Spleen (tissue), 11 donors: ENCODE measurements around the gene SLC28A3. TPM values are rescaled to one million over a fixed set of nuclear protein-coding genes. Genes with fewer than 3 reads are reported as not detected.

ENCODE experiments used
- DNase-seq: peaks from one replicate; pipeline ENCODE4 v3.0.0-alpha.2; 2020
- H3K27ac ChIP-seq, 8 donors: fragments of 200-600 bp; sonication (generic) in 7 of 8; 1 replicate in 4 of 8; 2 replicates in 4 of 8; pipeline versions ENCODE4 v1.5.0 to v1.8.0; 2016 to 2021; ENCODE audit warnings: inconsistent platforms in 4 of 8, mild to moderate bottlenecking in 4 of 8, moderate library complexity in 1 of 8
- H3K27me3 ChIP-seq, 7 donors: fragments of 200-600 bp; sonication (generic) in 6 of 7; replicated peaks in 1 of 7; 1 replicate in 4 of 7; 2 replicates in 3 of 7; pipeline versions ENCODE4 v1.5.0 to v1.8.0; 2016 to 2021; ENCODE audit warnings: inconsistent platforms in 3 of 7, mild to moderate bottlenecking in 1 of 7
- H3K36me3 ChIP-seq, 6 donors: fragments of 200-600 bp; sonication (generic) in 5 of 6; 1 replicate in 4 of 6; 2 replicates in 2 of 6; pipeline versions ENCODE4 v1.5.0 to v1.8.0; 2016 to 2021; ENCODE audit warnings: inconsistent platforms in 2 of 6
- H3K4me1 ChIP-seq, 6 donors: fragments of 200-600 bp; sonication (generic) in 5 of 6; 1 replicate in 3 of 6; 2 replicates in 3 of 6; pipeline versions ENCODE4 v1.5.0 to v1.8.0; 2016 to 2021; ENCODE audit warnings: inconsistent platforms in 3 of 6
- H3K4me3 ChIP-seq, 8 donors: fragments of 200-600 bp; sonication (generic) in 7 of 8; 1 replicate in 4 of 8; 2 replicates in 4 of 8; pipeline versions ENCODE4 v1.5.0 to v1.8.0; 2016 to 2021; ENCODE audit warnings: inconsistent platforms in 4 of 8, mild to moderate bottlenecking in 4 of 8, moderate library complexity in 2 of 8
- H3K9me3 ChIP-seq, 8 donors: fragments of 200-600 bp; sonication (generic) in 7 of 8; 1 replicate in 4 of 8; 2 replicates in 4 of 8; pipeline versions ENCODE4 v1.5.0 to v1.8.0; 2016 to 2021; ENCODE audit warnings: inconsistent platforms in 4 of 8
- CTCF ChIP-seq, 11 experiments: fragments of 200-600 bp in 7 of 11; fragments of 450-650 bp in 4 of 11; sonication (generic) in 4 of 11; IDR thresholded peaks in 8 of 11; conservative IDR thresholded peaks in 3 of 11; 1 replicate in 7 of 11; 2 replicates in 4 of 11; pipeline versions ENCODE4 v1.4.0 to v1.8.0; 2016 to 2021; ENCODE audit warnings: antibody characterized with exemption in 11 of 11, inconsistent platforms in 4 of 11, mild to moderate bottlenecking in 1 of 11
- POLR2A ChIP-seq, 3 donors: fragments of 450-650 bp; IDR thresholded peaks; one replicate each; pipeline ENCODE4 v1.5.1; 2017; ENCODE audit warnings: antibody characterized with exemption in 3 of 3, mild to moderate bottlenecking in 1 of 3
- POLR2AphosphoS5 ChIP-seq, 3 donors: sonication (generic); formaldehyde crosslinking; IDR thresholded peaks; one replicate each; pipeline ENCODE4 v1.5.1; 2017; ENCODE audit warnings: antibody characterized with exemption in 3 of 3
- WGBS, 5 donors: extraction: QIAGEN DNeasy Blood & Tissue Kit in 3 of 5; methylation state at CpG; one replicate each; pipeline versions ENCODE4 v1.1.5 to v1.1.7; 2013 to 2018; 5-methylcytosine and 5-hydroxymethylcytosine counted together
- intact Hi-C: fragments of 100-400 bp; cut with DNase I; formaldehyde crosslinking; loops from one replicate; pipeline ENCODE4 v1.15.0; 2023; ENCODE audit warnings: low total_unique reads
- polyA plus RNA-seq, 3 donors: library from polyadenylated mRNA; stranded (reverse); fragments of 200-250 nt; gene quantifications; one replicate each; pipeline ENCODE4 v1.2.1, GENCODE V29; 2013
- total RNA-seq, 7 donors: library from RNA; depleted of rRNA in 3 of 7; stranded (reverse); fragments of >200 nt in 3 of 7; fragmentation: NEBNext Ultra II Directional in 4 of 7; extraction: Animal tissue kit (Norgen Biotek cat#: 25700) in 4 of 7; gene quantifications; one replicate each; pipeline versions ENCODE4 v1.1.0 to v1.2.1, GENCODE V29; 2016 to 2021
- donor health status: healthy with polysubstance abuse.
- donor health status: DM: no; HTN: no; CAD: no; lungs with moderate emphysema.
- donor health status: DM: no; HTN: no; CAD: no.
- donor health status: Bipolar disorder and iron deficiency.
- donor health status: healthy.
- donor health status: DM: no; HTN: no; CAD: no.
- donor health status: DM: yes; HTN: yes; CAD: no.

The SLC28A3 gene
- total and polyA plus RNA-seq, 10 donors: 0.06 to 1.2 (median 0.57) TPM; not detected in 1

GRCh38 chr9:84379740-84380139, 39.2 kb upstream of the SLC28A3 start:
- DNase-seq: no peak
- Histone ChIP-seq H3K9me3 (no peaks in the 10 kb centered on the region), H3K4me3 (no peak overlapping the region), H3K4me1 (no peaks in the 10 kb centered on the region), H3K27ac (no peak overlapping the region), H3K27me3 (no peaks in the 10 kb centered on the region), H3K36me3 (no peaks in the 10 kb centered on the region)
- intact Hi-C loops: no loop called here
- TF ChIP-seq CTCF (IDR thresholded peaks at IDR 0.05 in 8 of 11, conservative IDR thresholded peaks at IDR 0.05 in 3 of 11) (no peak), POLR2A (IDR thresholded peaks at IDR 0.05) (no peak), POLR2AphosphoS5 (IDR thresholded peaks at IDR 0.05) (no peak)

DNA sequence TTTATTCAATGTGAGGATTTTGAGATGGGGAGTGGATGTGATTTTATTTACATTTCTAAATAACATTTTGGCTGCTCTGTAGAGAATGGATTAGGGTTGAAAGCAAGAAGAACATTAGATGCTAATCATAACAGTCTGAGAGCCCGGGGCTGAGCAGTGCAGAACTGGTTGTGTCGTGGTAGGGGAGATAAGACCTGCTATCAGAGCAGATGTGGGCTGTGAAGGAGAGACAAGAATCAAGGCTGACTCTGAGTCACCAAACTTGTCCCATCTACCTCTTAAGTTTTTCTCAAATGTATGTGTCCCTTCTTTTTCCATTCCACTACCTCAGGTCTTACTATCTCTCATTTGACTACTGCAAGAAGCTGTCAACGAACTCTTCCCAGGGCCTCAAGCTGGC, 35.4 kb upstream of the SLC28A3 start:
- WGBS, 5 donors: 55 to 87% (median 75%) methylated on average over 3 of the region's 3 CpGs
- DNase-seq: no peak
- intact Hi-C loops: no loop called here
- H3K36me3 ChIP-seq: no peaks in the 10 kb centered on the region
- H3K4me3 ChIP-seq: no peak overlapping the region
- TF ChIP-seq POLR2AphosphoS5 (IDR thresholded peaks at IDR 0.05) (no peak), POLR2A (IDR thresholded peaks at IDR 0.05) (no peak), CTCF (IDR thresholded peaks at IDR 0.05 in 8 of 11, conservative IDR thresholded peaks at IDR 0.05 in 3 of 11) (no peak)
- no peak overlapping the region for H3K27ac ChIP-seq
- H3K9me3 ChIP-seq: no peaks in the 10 kb centered on the region
- peaks cover 0 to 25% (median 3%) of the 10 kb centered on the region in 6 donors for H3K4me1 ChIP-seq
- peaks cover 0 to 8% (median 0%) of the 10 kb centered on the region in 7 donors for H3K27me3 ChIP-seq

GRCh38 chr9:84374516-84374915, 34.0 kb upstream of the SLC28A3 start:
- H3K27ac ChIP-seq: peak overlapping the region in 1 of 8 donors; percentile 14
- intact Hi-C loops: no loop called here
- no peaks in the 10 kb centered on the region for H3K36me3 ChIP-seq
- DNase-seq: no peak
- TF ChIP-seq POLR2A (IDR thresholded peaks at IDR 0.05) (no peak), POLR2AphosphoS5 (IDR thresholded peaks at IDR 0.05) (no peak), CTCF (IDR thresholded peaks at IDR 0.05 in 8 of 11, conservative IDR thresholded peaks at IDR 0.05 in 3 of 11) (no peak)
- no peak overlapping the region for H3K4me3 ChIP-seq
- peaks cover 0 to 26% (median 3%) of the 10 kb centered on the region in 6 donors for H3K4me1 ChIP-seq
- no peaks in the 10 kb centered on the region for H3K9me3 ChIP-seq
- WGBS, 5 donors: 70 to 92% (median 83%) methylated on average over 2 of the region's 2 CpGs
- peaks cover 0 to 8% (median 0%) of the 10 kb centered on the region in 7 donors for H3K27me3 ChIP-seq

DNA sequence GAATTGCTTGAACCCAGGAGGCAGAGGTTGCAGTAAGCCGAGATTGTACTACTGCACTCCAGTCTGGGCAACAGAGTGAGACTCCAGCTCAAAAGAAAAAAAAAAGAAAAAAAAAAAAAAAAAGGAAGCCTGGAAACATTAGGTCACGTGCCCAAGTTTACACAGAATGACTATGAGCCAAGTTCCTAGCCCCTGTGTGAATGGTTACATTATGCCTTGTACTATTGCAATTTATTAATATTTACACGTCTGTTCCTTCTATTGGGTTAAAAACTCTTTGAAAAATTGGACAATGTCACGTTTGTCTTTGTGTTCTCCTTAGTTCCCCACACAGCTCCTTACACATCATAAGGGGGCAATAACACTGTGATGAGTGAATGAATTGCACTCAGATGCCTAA, 33.5 kb upstream of the SLC28A3 start:
- H3K4me1 ChIP-seq: peaks cover 0 to 26% (median 3%) of the 10 kb centered on the region in 6 donors
- no peaks in the 10 kb centered on the region for H3K36me3 ChIP-seq
- no peaks in the 10 kb centered on the region for H3K9me3 ChIP-seq
- TF ChIP-seq POLR2AphosphoS5 (IDR thresholded peaks at IDR 0.05) (no peak), POLR2A (IDR thresholded peaks at IDR 0.05) (no peak), CTCF (IDR thresholded peaks at IDR 0.05 in 8 of 11, conservative IDR thresholded peaks at IDR 0.05 in 3 of 11) (no peak)
- peak overlapping the region in 2 of 8 donors; percentile 4 to 14 for H3K27ac ChIP-seq
- intact Hi-C loops: no loop called here
- 35 to 68% (median 55%) methylated on average over 4 of the region's 4 CpGs for WGBS, 5 donors
- DNase-seq: no peak
- peaks cover 0 to 8% (median 0%) of the 10 kb centered on the region in 7 donors for H3K27me3 ChIP-seq
- no peak overlapping the region for H3K4me3 ChIP-seq
